PFSK-1 (cell line): ENCODE measurements around the gene EQTN.

Source experiments
- POLR2AphosphoS5 ChIP-seq: IDR thresholded peaks from 2 replicates; pipeline ENCODE4 v1.6.1; 2012; ENCODE audit warnings: low read depth, mild to moderate bottlenecking, control low read depth, low read length, moderate library complexity
- REST ChIP-seq, 2 experiments: IDR thresholded peaks; 2 replicates each; pipeline versions ENCODE4 v1.6.1 to v1.8.0; 2011 to 2012; ENCODE audit warnings: low read depth in 2 of 2, low read length in 2 of 2, control low read depth in 1 of 2, inconsistent platforms in 1 of 2, mild to moderate bottlenecking in 1 of 2, moderate library complexity in 1 of 2; ENCODE audit not compliant: insufficient read depth in 1 of 2
- SIN3A ChIP-seq: IDR thresholded peaks from 2 replicates; pipeline ENCODE4 v1.6.1; 2012; ENCODE audit warnings: mild to moderate bottlenecking, low read length, moderate library complexity, borderline replicate concordance; ENCODE audit not compliant: insufficient read depth
- TAF1 ChIP-seq: IDR thresholded peaks from 2 replicates; pipeline ENCODE4 v1.6.1; 2012; ENCODE audit warnings: low read length, control low read depth, borderline replicate concordance; ENCODE audit not compliant: insufficient read depth

GRCh38 chr9:27310582-27310981 is 13.6 kb upstream of the EQTN start:
- TF ChIP-seq REST (IDR thresholded peaks at IDR 0.05; ENCODE audit: insufficient read depth in 1 of 2, low read depth in 2 of 2, low read length in 2 of 2) (no peak), POLR2AphosphoS5 (no peak), TAF1 (no peak), SIN3A (no peak)
